ENCODE results near the gene RBM44.

The RBM44 gene

DNA sequence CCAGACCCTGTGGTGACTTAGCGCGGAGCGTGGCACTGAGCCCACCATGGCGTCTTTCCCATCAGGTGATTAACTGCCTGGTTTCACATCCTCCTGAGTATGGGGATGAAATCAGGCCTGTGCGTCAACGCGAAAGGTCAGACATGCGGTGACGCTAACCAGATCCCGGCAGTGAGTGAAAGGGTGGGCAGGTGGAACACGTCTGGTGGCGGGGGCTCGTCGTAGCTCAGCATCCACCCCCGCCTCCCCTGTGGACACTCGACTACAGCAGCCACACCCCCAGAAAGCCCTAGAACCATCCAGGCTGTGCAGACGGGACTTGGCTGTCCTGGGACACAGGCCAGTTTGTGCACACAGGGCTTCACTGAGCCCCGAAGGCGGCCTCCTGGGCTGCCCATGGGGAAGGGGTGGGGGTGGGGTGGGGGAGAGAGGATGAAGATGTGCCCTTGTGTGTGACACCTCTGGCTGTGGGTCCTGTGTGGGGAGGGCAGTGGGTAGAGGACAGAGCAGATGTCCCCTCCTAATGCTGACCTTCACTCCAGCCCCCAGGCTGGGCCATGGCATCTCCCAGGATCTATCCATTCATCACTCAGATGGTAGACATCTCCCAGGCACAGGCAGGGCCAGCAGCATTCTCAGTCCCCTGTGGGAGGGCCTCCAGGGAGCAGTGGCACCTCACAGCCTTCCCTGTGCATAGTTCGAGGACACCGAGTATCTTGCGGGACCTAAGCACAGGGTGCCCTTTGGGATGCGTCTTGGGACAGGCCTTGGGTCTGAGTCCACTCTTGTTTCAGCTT lies 88.3 kb downstream of the RBM44 start:
- no peak for DNase-seq

GRCh38 chr2:237888389-237888788 lies 89.8 kb downstream of the RBM44 start:
- DNase-seq: no peak

DNA sequence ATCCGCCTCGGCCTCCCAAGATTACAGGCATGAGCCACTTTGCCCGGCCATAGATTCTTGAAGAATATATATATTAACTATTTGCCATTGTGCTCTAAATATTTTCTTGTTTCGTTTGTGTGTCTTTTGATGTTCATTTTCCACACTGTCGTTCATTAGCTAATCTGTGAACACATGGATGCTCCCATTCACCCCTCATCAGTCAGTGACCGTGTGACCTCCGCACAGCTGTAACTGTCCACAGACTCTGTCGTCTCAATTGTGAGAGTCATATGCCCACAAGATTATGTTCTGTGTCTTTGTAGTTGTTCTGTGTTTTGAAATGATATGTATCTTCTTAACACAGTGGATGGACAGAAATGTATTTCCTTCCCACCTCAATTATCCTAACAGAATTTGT lies 90.4 kb downstream of the RBM44 start:
- DNase-seq: no peak

DNA sequence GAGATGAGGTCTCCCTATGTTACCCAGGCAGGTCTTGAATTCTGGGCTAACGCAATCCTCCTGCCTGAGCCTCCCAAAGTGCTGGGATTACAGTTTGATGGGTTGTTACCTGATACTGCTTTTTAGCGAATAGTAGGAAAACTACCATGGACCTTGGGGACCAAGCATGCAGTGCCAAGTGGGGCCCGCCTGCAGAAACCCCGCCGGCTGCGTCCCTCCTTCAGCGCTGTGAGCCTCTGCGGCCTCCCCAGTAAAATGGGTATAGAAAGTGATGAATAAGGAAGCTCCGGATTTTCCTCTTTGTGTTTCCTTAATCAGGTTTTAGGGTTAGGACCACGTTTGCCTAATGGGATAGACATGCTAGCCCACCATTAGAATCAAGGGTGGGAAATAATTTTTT lies 91.2 kb downstream of the RBM44 start:
- DNase-seq: no peak

Data from cortex of kidney (tissue), 1 donor.